Measurements from ENCODE around the gene TRAPPC2.
"Not testable (repeated sequence)": the region's sequence is repeated elsewhere in the genome, so short reads cannot be mapped to it uniquely, and the experiment has no call there.

Gene TRAPPC2

DNA sequence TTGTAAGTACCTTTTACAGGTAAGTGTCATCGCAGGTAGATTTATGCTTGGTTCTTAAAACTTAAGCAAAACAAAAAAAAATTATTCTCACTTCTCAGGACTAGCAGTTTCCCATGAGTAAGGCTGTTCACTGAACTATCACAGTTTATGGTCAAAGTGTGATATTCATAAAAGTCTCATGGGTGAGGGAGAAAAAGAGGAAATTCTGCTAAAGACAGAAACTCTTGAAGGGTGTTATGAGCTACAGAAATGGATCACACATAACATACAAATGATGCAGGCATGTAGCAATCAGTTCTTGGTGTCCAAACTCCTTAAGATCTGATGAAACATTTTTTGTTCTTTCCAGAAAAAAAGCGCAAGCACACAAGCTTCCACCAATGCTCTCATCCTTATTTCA lies 37.0 kb downstream of the TRAPPC2 start:
- DNase-seq = no peak

DNA sequence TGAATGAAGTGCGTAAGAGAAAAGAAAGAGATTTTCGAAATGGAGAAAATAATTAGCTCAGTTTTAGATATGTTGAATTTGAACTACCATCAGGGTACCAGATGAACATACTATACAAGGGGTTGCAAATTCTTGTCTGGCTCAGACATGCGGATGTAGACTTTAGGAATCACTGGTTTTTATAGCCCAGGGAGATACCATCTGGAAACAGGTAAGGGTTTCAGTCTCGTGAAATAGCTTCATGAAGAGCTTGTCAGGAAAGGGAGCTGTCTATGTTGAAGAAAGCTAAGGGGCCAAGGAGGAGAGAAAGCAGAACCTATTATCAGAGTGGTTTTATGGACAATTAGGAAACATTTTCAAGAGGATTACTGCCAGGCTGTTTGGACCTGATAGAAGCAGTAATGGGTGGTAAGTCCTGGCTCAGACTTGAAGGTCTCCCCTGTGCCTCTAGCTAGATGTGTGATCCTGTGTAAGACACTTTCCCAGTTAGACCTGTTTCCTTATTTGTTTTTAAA lies 38.8 kb downstream of the TRAPPC2 start:
- no peak for DNase-seq

DNA sequence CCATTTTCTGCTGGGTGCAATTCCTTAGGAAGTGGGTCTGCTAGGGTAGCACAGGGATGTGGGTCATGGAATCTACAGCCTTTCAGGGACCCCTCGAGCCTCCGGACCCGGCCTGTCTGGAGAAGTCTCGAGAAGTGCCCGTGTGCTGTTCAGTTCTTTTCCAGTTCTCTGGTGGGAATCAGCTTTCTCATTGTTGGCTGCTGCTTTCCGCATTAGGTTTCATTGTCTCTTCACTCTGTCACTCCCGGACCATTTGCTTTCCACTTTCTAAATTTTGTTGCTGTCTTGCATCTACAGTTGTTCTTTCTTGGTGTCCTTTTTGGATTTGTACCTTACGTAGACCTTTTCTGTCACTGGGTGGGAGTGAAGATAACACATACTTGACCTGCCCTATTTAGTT lies 39.4 kb downstream of the TRAPPC2 start:
- DNase-seq = no peak

DNA sequence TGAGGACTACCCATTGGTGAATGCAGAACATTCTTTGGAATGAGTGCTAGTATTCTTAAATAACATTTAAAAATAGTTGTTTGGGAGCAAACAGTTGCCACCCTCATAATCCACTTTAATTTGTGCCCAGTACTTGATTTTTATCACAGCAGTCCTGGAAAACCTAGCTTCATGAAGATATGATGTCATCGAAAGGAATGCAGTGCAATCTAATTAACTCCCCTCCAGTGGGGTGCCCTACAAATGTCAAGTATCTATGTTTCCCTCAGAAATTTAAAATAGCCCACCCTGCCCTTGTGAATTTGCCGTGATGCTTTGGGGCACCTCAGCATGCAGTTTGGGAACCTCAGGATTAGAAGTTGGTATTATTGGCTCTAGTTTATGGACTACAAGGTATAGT lies 40.1 kb downstream of the TRAPPC2 start:
- no peak for DNase-seq

DNA sequence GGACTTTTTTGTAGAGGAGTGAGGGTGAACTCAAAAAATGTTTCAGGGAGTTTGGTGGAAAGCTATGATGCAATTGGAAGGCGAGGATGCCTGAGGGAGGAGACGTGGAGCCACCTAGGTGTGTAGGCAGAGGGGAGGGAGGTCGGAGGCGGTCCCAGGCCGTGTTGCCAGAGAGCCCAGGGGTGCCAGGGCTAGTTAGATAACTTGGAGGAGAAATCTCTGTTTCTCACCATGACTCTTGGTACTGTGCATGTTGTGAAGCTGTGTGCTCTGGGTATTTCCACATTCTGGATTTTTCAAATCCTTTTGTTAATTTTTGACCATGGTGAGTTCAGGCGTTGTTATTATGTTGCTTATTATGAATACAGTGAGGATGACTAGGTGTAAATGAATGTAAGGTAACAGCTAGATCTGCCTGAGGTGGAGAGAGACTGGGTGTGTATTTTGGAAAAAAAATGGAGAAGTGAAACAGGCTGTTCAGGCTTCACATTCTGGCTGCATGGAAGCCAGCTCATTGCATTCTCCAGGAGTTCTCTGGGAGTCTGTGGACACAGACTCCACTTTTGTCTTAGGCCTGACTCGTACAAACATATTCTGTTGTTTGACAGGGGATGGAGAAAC lies 41.0 kb downstream of the TRAPPC2 start:
- no peak for DNase-seq

DNA sequence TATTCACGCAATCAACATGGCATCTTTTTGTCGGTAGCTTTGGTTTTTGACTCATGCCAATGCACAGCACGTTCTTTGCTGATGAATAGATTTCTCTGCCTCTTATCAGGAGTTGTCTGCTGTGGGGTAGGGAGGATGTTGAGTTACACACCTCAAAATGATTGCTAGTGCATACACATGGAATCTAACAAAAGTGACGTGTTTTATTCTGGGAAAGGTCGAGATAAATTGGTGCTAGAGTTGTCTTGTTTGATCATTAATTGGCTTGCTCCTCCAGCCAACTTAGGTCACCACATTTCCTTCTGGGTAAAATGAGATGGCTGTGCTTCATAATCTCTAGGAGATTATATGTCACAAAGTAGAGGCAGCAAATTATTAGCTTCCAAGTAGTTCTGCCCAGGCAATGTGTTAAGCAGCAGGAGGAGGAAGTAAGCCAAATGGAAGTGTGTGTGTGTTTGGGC lies 41.6 kb downstream of the TRAPPC2 start:
- no peak for DNase-seq

DNA sequence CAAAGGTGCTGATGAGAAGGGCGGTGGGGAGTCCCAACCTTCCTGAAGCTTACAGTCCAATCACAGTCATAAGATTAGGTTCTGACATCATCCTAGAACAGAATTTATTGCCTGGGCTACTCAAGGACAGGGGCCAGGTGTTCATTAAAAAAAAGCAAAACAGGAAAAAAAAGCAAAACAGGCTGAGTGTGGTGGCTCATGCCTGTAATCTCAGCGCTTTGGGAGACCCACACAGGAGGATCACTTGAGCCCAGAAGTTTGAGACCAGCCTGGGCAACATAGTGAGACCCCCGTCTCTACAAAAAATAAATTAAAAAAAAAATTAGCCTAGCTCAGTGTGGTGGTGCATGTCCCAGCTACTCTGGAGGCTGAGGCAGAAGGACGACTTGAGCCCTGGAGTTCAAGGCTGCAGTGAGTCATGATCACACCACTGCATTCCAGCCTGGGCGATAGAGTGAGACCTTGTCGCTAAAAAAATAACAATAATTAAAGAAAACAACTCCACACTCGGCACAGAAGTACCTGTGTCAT lies 42.5 kb downstream of the TRAPPC2 start:
- no peak for DNase-seq

DNA sequence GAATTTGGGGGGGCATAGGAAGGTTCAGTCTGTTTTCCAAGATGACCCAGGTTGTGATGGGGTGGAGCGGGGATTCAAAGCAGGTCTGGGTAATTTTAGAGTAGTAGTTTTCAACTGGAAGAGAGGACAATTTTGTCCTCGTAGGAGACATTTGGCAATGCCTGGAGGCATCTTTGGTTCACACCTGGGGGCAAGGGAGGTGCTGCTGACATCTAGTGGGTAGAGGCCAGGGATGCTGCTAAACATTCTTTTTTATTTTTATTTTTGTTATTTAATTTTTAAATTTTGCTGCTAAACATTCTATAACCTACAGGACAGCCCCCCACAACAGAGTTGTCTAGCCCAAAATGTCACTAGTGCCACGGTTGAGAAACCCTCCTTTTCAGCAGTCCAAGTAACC lies 43.6 kb downstream of the TRAPPC2 start:
- no peak for DNase-seq

DNA sequence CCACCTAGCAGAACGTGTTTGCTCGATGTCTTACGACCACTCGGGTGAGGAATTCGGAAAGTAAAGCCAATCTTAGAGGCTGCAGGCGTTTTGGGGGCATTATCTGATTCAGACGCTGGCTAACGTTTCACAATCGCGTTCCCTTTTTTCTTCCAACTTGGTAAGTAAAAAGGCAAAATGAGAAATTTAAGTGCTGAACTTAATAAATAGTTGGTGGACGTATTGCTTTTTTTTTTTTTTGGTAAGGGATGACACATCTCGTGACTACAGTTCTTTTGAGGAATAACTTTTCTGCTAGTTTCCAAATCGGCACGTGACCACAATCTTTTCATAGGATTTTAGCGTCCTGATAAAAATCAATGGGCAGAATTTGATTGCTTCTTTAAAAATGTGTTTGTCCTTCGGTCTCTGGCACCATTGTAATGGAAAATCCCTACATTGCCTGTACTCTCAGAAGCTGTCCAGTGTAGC lies 44.6 kb downstream of the TRAPPC2 start:
- no peak for DNase-seq

DNA sequence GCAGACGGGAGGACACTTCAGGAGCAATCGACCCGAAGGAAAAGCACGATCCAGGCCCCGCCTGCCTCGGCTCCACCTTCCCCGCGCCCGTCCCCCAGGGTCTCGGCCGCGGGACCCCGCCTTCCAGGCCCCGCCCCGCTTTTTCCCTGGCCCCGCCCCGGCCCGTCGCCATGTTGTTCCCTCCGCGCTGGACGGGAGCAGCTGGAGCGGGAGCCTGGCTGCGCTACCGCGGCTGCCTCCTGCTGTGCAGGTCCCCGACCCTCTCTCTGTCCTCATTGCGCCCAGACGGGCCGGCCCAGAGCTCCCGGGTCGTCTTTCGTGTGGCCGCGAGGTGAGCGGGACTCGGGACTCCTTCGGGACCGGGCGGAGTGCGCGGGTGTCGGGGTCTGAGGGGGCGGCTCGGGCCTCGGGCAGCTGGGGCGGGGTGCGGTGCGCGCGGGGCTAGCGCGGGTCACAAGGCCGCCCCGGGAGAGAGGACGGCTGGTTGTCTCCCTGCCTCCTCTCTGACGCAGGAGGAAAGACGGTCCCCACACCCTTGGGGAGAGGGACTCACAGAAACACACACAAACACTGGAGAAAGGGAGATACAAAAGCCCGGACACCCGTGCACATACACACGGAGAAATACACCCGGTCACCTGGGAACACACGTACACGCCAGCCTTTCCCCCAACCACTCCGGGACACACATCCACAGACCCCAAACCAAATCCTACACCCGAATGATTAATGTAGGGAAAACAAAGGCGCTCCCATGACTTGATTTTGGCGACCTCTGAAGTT lies 45.3 kb downstream of the TRAPPC2 start, which contains the start of gene RAB9A:
Gene RAB9A, plus strand, starts transcription at position 171 of the 783 bp plus-strand sequence. CDS start 19,619 bp downstream, outside the sequence.
- DNase-seq = peak; percentile 57

DNA sequence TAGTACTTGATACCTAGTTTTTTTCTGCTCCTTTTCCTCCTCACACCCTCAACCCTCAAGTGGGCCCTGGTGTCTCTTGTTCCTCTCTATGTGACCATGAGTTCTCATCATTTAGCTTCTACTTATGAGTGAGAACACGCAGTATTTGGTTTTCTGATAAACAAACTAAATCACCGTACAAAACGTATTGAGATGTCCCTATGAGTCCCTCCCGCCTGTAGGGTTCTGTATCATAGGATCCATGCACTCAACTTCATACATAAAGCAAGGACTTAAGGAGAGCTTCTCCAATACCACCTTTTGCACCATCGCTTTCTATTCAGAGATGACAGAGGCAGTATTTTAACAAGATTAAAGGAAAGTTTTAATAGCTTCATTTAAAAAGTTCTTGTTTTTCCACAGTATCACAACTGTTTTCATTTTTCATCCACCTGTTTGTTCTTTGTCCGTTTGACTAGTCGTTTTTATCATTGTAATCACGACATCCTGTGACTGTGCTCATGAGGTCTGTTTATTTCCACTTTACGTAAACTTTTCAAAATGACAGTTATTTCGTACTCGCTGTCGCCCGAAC lies 45.9 kb downstream of the TRAPPC2 start:
- DNase-seq = no peak

DNA sequence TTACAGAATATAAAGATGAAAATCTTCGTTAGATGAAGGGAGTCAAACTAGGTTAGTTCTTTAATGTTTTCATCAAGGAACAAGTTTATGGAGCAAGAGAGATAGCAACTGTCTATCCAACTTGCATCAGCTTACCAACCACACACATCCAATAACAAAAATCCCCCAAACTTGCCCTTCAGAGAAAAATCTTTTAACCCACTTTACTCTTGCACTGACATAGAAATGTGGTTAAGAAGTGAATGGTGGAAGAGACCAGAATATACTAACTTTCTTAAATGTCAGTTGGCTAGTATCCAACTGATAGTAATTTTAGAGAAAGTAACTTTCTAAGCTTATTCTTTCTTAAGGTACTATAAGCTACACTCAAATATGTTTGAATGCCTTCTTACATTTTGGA lies 47.2 kb downstream of the TRAPPC2 start:
- DNase-seq = no peak

DNA sequence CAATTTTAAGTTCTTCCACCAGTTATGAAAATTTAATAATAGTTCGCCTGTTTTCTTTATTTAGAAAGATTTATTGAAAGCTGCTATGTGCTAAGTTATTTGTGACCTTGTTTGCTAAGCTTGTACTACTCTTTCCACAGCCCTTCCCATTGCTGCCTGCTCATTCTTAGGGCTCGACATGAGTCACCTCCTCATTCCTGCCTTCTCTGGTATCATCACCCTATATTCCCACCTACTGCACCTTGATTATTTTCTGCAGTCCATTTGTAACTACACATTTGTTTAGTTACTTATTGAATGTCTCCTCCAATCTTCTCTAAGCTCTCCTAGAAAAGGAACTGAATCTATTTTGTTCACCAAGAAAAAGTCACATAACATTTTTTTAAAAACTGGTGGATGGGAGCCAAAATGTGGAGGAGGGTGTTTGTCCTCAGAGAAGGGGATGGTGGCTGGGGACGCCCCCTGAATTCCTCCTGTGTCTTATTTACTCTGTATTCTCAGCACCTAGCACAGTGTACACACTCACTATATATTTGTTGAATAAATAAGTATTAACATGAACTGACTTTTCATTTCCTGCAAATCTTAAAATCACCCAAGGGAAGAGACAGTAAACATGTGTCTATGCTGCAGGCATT lies 49.2 kb downstream of the TRAPPC2 start:
- DNase-seq = no peak

DNA sequence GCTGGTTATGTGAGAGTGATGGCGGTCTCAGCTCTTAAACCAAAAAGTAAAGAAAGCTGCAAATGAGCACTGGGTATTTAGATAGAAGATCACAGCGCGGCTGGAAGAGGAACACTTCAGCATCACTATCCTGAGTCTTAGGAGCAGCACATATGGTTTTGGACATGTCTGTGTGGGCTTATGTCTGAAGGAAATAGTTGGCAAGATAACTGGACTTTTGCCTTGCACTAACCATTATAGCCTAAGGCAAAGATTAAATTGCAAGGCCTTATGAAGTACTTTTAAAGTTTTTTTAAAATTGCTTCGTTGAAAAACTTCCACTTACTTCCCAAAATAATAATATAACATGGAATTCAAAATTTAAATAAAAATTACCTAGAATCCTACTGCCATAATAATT lies 50.1 kb downstream of the TRAPPC2 start:
- DNase-seq = no peak

DNA sequence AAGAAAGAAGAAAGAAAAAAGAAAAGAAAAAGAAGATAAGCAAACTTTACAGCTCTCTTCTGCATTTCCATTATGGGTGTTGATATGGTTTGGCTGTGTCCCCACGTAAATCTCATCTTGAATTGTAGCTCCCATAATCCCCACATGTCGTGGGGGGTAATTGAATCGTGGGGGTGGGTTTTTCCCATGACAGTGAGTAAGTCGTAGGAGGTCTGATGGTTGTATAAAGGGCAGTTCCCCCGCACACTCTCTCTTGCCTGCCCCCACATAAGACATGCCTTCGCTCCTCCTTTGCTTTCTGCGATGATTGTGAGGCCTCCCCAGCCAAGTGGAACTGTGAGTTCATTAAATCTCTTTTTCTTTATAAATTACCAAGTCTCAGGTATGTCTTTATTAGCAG lies 52.8 kb downstream of the TRAPPC2 start:
- DNase-seq = no peak

DNA sequence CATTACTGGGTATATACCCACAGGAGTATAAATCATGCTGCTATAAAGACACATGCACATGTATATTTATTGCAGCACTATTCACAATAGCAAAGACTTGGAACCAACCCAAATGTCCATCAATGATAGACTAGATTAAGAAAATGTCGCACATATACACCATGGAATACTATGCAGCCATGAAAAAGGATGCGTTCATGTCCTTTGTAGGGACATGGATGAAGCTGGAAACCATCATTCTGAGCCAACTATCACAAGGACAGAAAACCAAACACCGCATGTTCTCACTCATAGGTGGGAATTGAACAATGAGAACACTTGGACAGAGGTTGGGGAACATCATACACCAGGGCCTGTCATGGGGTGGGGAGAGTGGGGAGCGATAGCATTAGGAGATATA lies 54.7 kb downstream of the TRAPPC2 start:
- DNase-seq = not testable (repeated sequence)

DNA sequence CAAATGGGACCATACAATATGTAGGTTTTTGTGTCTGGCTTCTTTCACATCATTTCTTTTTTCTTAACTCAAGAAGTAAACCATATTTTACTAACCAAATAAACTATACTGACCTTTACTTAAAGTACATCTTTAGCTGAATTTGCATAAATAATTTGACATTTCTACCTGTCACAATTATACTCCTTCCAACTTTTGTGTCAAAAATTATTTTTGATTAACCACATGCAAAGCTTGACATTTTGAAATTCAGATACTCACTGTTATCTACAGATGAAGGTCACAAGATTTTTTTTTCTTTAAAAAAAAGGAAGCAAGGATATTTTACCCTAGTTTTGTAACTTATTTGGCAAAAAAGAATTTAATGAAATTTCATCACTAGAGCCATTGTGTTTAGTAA lies 57.5 kb downstream of the TRAPPC2 start:
- DNase-seq = no peak

DNA sequence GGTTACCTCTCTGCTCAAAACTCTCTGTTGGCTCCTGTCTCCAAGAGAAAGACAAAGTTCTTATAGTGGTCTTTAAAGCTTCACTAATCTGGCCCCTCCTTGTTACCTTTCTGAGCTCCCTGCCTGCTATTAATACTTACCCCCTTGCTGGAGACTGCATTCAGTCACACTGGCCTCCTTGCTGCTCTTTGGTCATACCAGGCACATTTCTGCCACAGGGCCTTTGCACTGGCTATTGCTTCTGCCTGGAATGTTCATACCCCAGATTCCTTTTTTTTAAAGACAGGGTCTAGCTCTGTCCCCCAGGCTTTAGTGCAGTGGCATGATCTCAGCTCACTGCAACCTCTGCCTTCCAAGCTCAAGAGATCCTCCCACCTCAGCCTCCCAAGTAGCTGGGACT lies 61.4 kb downstream of the TRAPPC2 start:
- no peak for DNase-seq

DNA sequence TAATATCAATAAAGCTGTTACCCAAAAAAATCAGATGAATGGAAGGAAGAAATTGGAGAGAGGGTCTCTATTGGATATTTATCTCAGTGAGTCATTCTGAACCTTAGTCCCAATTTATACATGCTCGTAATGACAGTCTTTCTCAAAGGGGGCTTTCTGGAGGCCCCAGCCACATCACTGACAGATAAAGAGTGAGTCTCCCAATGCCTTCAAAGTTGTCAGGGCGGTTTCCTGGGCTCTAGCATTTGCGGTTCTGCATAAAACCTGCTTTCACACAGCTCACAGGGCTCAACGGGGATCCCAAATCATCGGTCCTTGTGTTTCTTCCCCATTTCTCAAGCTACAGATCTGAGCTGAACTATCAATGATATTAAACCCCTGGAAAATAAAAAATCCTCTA lies 64.2 kb downstream of the TRAPPC2 start:
- DNase-seq = no peak

DNA sequence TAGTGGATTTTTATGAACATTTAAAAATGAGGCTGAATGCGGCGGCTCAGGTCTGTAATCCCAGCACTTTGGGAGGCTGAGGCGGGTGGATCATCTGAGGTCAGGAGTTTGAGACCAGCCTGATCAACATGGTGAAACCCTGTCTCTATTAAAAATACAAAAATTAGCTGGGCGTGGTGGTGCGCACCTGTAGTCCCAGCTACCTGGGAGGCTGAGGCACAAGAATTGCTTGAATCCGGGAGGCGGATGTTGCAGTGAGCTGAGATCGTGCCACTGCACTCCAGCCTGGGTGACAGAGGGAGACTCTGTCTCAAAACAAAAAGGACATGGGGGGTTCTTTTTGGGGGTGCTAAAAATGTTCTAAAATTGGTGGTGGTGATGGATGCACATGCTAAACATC lies 64.7 kb downstream of the TRAPPC2 start:
- DNase-seq = not testable (repeated sequence)

DNA sequence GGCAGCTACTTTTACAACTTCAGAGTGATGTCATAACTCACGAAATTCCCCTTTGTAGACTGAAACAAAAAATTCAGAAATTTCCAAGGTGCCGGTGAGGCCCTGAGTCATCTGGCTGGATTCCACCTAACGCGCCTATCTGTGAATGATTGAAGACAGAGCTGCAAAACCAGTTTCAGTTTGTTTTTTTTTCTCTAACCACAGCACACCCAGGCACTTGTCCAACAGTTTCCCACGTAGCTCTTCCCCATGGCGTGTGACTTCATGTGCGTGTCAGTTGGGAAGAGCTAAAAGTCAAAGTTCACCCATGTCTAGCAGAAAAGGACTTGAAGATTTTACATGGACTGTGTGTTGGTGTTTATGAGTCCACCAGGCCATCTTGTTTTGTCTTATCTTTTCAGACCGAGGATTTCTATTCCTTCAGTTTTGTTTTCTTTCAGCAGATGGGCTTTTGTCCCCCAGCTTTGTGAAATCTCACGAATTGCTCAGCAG lies 65.1 kb downstream of the TRAPPC2 start:
- DNase-seq = no peak

DNA sequence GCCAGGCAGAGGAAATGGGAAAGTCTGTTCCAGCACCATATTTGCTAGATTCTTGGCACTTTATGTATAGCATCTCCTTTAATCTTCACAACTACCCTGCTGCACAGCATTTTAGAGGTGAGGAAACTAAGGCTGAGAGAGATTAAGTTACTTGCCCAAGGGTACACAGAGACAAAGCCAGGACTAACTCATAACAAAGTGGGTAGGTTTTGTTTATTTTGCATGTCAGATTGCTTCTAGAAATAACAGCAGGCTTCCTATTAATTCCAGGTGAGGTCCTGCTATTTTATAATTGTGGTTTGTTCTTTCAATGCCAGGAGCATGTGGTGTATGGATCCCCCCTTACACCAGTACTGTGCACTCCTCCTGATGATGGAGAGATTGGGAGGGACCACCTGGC lies 66.5 kb downstream of the TRAPPC2 start:
- DNase-seq = no peak

DNA sequence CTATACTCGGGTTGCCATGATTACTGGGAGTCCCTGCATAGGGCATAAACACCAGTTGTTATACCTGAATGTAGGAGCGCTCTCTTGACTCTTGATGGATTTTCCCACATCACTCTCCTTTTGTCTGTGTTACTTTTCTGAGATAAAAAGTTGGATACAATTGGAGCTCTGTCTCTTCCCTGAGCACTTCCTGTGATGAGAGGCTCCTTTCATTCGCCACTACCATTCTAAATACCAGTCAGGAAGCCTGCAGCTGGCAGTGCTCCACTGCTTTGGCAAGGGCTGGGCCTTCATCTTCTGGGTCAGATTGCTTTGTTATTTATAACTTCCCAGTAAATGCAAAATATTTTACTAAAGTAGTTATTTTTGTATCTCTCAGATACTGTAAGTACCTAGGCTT lies 67.6 kb downstream of the TRAPPC2 start:
- DNase-seq = no peak
